ENCODE data around the gene XRN2.

XRN2 gene

DNA sequence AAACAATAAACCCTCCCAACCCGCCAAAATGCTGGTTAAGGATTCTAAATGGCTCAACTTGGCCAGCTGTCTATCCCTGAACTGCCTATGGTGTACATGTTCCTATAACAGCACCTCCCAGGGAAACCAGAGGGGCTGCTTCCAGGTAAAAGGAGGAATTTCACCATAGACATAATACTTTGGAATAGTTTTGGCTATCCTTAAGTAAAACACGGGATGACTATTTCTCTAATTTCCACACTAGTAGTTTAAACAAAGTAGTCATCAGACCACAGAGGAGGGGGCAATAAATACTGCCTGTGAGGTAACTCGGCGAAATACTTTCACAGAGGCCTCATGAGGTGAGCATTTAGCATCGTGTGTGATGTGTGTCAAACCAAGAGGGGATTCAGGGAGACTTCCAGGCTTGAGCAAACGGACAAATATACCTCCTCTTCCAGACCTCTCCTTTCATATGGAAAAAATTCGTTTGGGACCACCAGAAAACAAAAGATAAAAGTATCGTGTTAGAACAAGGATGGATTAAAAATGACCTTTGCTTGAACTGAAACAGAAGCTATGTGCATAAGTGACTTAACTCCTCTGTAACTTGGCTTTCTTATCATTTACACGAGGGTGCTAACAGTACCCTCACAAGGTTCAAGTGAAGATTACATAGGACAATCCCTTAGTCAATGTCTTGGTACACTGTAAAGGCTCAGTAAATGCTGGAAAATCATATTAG, 1.0 kb upstream of the XRN2 start:
- DNase-seq: no peak

DNA sequence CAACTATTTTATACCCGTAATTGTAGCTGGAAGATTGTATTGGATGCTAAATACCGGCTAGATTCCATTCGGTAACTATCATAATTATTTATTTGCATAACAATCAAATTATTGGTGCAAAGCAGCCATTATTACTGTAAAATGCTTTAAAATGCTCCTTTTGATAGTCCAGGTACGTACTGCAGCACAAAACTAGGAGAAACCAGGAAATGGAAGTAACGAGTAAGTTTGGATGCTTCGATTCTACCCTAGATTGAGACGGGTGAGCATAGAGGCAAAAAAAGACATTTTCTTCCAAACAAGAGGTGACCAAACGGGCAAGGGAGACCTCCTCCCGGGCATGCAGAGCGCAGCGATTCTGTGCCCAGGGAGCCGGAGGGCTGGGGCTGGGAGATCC, 469 bp upstream of the XRN2 start:
- DNase-seq: no peak

DNA sequence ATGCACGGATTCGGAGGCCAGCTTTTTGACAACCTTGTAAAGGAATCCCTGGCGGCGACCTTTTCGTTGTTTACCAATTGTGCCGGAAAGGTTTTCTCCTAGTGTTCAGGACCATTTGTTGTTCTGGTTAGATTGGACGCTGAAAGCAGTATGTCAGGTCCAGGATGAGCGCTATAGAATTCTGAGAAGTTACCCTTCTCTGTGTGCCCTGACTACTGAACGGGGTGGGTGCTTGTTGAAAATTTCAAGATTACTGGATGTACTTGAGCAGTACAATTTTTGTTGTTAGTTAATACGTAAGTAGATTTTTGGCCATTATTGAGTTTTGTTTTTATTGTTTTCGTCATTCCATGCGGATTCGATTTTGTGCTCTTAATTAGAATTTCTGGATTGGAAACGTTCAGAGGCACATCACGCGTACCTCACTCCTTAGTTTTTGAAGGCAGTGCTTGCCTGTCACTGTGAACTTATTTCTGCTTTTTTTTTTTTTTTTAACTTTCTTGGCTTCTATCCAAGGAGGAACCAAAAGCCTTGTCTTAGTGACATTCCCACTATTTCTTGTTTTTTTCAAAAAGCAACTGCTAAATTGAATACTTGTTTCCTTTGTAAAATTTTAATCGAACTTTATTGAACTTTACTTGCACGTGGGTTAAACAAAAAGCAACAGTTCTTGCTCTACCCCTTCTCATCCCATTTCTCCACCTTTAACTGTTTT, 898 bp downstream of the XRN2 start:
- DNase-seq: no peak

DNA sequence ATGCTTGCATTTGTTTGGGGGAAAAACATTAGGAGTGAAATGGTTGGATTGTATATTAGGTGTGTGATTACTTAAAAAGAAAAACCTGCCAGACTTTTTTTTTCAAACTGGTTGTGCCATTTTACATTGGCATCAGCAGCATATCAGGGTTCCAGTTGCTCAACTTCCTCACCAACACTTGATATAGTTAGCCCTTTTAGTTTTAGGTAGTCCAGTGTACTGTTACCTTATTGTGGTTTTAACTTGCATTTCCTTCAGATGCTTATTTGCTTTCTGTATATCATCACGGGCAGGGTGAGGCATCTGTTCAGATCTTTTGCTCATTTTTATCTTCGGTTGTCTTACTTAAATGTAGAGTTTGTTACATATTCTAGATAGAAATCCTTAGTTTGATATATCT, 5.2 kb downstream of the XRN2 start:
- no peak for DNase-seq

DNA sequence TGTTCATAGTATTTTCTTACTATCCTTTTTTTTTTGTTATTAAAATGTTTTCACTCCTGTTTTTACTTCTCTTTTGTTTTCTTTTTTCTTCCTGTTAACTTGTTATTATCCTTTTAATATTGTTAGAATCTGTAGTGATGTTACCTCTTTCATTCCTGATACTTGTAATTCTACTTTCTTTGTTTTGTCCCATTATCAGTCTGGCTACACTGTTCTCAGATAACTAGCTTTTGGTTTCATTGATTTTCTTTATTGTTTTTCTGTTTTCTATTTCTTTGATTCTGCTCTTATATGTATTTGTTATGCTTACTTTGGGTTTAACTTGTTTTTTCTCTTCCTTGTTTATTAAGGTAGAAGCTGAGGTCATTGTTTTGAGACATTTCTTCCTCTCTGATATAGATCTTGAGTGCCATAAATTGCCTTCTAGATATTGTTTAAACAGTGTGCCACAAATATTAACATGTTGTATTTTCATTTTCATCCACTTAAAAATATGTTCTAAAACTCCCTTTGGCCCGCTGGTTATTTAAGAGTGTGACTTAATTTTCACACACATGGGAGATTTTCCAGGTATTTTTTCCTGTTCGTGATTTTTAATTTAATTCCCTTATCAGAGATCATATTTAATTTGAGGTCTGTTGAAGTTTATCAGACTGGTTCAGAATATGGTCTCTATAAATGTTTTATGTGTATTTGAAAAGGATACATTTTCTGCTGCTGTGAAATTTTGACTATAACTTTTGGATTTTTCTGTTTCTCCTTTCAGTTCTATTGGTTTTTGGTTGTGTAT, 6.7 kb downstream of the XRN2 start:
- no peak for DNase-seq

DNA sequence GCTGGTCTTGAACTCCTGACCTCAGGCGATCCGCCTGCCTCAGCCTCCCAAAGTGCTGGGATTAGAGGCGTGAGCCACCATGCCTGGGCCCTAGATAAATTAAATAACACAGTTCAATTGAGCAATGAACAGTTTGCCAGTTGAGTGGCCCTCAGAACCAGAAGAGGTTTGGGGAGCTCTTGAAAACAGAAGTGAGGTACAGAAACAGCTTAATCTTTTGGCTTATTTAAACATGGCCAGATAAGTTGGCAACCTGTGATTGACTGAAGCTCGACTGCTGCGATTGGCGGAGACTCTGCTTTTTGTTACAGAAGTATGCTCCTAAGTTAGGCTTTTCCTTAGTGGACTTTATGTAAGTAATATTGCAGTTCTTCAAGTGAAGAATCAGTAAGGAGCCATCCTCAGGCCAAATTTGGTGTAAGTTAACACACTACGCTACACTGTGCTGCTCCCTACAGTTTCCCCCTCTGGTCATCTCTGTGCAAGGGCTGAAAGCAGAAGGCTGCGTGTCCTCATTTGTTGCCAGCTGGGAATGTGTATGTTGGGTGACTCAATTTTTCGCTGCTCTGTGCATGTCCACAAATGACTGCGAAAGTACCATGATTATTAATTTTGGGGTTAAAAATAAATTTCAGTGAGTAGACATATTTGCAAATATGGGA, 9.8 kb downstream of the XRN2 start:
- no peak for DNase-seq

DNA sequence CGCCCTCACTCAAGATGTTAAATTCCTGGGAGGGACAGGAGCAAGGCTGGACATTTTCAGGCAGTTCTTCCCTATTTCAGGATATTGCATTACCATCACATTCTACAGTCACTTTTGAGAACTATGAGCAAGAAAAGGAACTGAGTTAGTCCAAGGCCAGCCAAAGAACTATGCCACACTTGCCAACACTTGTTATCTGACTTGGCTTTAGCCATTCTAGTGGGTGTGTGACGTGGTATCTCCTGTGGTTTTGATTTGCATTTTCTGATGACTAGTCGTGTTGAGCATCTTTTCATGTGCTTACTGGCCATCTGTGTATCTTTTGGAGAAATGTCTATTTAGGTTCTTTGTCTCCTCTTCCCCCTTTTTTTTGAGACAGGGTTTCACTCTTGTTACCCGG, 12.0 kb downstream of the XRN2 start:
- DNase-seq: no peak

DNA sequence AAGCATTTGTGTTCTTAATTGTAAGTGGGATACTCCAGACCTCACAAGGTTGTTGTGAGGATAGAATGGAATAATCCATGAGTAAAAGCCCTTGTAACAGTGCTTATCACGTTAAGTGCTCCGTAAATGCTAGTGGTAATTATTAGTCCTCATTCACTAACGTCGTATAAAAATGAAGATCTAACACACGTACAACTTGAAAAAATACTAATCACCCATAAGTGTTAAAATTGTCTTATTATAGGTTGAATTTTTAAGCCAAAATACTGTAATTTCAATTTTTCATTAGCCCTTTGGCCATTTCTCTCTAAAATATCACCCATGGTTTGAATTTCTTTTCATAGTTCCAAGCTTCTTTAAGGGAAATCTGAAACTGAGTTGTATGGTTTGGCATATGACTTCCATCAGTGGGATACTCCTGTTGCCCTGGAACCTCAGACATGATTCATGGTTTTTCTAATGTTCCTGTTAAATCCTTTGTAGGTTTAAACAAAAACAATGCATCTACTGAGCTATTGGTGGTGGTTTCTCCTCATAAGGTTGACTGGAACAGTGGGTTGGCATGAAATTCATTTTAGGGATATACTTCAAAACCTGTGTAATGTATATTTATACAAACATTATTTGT, 19.1 kb downstream of the XRN2 start:
- no peak for DNase-seq

DNA sequence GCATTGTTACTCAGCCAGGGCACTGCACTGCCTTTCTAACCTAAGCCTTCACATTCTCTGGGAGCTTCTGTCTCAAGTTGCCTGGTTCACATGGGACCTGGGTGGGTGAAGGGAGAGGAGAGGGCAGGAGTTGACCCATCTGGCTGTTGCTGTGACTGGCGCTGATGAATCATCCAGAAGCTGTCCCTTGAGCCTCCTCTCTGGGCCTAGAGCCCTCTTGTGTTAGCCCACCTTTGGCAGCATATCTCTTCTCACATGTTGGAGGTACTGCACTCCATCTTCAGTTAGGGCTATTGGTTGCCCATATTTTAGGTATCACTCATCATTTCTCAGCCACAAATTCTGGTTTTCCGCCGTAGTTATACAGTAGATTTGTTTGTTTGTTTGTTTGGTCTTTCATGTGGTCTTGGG, 19.8 kb downstream of the XRN2 start:
- DNase-seq: no peak

DNA sequence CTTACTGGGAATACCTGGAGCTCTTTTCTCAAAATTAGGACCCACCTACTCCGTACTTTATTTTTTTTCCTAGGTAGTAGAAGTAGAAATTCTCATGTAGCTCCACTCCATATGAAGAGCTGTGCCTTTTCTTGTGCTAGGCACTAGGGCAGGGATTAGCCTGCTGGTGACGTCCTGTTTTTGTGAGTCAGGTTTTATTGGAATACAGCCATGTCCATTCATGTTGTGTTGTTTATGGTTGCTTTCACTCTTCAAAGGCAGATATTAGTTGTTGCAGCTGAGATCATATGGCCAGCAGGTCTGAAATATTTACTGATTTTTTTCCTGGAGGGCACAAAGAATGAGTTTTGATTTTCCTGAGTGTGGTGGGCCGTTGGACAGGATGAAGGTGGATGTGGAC, 20.5 kb downstream of the XRN2 start:
- DNase-seq: no peak

DNA sequence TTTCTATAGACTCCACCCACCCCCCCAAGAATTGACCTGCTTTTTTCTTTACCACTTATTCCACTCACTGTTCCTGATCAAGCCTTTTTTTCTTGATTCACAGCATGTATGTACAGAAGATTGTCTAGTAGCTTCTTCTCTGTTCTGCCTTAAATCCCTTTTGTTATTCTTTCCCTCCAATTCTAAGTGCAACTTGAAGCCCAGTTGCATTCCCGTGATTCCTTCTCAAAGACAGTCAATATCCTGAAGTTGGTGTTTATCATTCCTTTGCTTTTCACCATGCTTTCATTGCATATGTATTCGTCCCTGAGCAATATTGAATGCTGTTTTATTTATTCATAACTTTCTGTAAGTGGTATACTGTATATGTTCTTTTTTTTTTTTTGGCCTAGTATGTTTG, 21.0 kb downstream of the XRN2 start:
- DNase-seq: no peak

DNA sequence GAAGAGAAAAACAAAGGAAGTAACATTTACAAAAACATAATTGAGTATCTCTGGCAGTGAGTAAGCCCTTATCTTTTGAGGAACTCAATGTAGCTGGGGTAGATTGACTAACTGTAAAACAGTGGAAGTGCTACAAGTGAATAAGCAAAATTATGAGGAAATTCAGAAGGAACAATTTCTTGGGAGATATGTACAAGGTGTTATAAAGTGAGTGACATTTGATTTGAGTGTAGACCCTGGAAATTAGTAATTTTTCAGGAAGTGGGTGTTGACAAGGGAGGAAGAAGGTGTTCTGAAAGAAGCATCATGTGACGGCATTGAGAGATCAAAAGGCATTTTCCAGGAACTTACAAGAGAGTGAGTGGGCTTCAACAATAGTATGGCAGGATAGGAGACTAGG, 22.2 kb downstream of the XRN2 start:
- DNase-seq: no peak

DNA sequence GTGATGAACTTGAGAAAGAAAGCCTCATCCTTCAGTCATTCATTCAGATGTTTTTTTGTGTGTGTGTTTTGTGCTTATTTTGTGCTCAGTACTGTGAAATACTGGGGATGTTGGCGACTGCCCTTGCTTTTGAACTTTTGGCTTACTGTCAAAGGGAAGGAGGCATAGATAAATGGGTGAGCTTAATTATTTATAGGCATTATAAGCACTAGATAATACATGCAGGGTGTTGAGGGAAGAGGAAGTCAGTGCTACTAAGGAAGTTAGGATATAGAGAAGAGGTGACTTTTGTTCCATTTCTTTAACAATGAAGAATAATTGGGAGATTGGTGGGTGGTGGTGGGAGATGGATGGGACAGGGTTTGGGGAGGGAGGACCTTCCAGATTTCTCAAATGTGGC, 23.6 kb downstream of the XRN2 start:
- DNase-seq: no peak

DNA sequence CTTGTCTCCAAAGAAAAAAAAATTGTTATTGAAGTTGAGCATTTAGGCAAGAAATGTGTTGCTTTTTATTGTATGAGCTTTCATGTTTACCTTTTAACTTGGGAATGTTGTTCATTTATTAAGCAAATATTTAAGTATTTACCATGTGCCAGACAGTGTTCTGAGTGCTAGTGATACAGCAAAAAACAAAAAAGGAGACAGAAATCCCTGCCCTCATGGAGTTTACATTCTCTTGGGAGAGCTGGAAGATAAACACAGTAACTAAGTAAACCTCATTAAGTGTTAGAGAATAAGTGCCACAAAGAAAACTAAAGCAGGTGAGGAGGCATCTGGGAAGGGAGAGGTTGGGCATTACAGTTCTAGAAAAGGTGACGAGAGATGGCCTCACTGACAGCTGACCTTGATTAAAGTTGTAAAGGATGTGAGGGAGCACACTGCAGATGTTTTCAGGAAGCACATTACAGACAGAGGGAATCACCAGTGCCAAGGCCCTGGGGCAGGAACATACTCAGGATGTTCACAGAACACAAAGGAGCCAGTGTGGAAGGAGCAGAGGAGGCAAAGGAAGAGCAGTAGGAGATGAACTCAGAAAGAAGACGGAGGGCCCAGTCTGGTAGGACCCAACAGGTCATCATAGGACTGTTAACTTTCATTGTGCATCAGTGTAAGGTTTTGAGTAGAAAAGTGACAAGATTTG, 33.5 kb downstream of the XRN2 start:
- DNase-seq: no peak

DNA sequence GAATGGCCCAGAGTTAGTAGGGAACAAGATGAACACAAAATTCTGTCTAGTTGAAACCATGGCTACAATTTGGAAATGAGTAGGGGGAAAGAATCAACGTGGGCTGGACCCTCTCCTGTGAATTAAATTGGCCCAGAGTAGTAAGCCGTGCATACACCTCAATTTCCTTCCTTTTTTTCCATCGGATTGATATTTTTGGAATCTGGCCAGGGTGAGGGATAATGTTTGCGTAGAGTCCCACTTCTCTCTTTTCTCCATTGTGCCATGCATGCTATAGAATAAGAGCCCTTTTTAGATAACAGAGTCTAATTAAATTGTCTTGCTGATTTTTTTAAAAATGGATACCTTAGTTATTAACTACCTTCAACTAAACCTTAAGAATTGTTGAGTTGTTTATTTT, 35.2 kb downstream of the XRN2 start:
- no peak for DNase-seq

DNA sequence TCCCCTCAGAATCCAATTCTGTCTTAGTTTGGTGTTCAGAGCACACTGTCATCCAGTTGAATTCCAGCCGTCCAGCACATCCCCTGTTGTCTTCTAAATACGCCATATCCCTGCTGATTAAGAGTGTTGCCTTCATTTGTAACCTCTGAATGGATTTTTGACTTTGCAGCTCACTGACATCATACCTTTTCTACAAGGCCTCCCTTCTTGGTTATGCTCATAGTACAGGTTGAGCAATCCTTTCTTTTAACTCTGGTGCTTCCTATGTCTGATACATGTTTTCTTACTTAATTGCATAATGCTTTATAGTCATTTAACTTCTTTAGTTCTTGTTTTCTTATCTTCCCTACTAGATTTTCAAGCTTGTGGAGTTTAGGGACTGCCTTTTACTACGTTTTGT, 36.4 kb downstream of the XRN2 start:
- DNase-seq: no peak

DNA sequence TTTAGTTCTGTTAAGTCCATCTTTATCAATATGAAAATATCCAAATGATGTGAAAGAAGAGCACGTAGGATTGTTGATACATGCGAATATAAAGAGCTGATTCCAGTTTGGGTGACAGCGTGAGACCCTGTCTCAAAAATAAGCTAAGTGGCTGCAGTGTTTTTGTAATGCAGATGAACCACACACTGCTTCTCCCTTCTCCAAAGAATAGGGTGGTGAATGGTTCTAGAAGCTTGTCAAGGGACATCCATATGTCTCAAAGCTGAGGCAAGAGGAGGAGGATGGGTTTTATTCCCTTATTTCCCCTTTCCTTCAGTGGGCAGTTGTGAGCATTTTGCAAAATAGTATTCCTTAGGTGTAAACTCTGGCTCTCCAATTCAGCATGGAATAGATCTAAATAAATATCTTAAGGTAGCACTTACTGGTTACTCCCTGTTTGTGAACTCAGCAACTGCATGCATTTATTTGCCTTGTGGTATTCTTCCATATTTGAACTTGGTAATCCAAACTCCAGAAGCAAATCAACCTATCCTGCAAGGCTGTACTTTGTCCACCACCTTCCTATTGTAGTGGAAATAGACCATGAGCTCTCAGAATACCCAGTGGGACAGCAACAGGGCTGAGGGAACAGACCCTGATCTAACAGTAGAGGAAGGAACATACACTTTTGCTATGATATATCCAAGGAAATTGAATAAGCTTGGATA, 38.0 kb downstream of the XRN2 start:
- DNase-seq: no peak

DNA sequence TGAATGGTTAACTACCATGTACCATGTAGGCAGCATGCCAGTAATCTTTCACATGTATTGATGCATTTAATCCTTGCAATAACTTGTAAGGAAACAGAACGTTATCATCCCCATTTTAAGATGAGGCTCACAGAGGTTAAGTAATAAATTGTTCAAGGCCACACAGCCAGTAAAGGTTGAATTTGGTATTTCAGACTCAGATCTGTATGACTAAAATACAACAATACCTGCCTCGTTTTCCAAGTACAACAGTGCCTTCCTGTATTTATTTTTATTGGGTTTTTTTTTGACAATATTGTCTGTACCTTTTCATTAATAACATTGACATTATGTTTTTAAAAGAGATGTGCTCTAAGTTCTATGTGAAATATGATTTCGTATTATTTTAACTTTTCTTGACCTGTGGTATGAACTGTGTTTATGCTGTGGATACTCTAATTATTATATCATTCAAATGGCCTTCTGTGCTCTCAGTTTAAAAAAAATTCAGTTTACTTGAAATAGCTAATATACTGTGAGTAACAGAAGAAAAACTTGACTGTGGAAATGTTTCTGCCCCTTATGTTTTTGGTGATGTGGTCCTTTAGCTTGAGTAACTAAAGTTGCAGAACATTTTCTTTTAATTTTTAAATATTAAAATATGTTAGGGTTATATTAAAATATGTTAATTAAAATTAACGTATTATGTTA, 39.7 kb downstream of the XRN2 start:
- no peak for DNase-seq

DNA sequence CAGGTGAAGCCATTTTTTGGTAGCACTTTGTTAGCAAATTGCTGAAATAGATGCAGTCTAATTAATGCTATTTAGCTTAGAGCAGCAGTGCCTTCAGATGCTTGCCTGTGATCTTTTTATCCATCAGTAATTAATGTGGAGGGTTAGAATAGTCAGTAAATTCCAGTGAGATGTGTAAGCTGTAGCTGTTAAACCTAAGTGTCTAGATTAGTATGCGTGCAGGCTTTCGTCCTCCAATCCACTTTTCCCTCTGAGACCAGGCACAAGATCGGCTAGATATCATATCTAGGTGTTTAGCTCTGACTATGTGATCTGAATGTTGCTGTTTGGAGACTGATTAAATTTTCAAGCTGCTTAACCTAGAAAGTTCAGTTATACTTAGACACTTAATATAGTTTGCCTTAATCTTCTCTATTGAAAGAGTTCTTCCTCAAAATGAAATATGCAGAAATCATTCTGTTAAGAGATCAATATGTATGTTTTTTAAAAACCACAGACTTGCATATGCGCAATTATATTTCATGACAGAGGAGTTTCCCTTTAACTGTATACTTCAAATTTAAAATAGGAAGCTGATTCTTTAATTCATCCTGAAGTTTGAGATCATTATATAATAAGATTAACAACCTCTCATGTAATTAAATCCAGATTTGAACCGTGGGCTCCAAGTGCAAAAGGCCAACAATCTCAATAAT, 41.2 kb downstream of the XRN2 start:
- no peak for DNase-seq

DNA sequence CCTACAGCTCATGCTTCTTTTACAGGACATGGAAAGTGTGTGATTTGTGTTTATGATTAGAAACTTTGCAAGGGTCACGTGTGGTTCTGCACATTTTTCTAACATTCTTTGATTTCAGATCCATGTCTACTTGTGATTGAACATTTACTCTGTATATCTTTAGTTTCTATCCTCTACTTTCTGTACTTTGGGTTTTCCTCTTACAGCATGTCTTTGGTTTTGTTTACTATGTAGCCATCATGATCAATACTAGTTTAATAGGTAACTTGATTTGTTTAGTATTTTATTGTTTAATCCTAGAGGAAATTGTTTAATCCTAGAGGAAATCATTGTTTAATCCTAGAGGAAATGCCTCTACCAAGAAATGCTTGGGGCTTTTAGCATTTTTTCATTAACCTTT, 41.8 kb downstream of the XRN2 start:
- DNase-seq: no peak

DNA sequence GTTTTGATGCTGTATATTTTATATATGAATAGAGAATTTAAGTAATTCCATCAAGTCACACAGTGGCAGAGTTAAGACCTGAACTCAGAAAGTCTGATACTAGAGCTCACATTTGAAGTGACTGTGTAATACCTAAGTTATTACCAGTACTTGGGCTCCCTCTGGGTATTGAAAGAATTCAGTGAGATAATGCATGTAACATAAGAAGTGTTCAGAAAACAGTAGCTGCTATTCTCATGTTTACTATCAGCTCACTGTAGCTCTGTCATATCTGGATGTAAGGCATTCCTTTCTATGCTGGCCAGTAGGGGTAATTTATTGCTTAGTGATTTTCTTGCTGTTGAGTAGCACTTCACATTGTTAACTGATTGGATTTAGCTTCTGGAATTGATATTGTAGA, 49.6 kb downstream of the XRN2 start:
- no peak for DNase-seq

All from NCI-H146 (cell line).